GM12872 (cell line): Measurements from ENCODE around the gene IPPK.

ENCODE experiments used
- CTCF ChIP-seq: IDR thresholded peaks from 3 replicates; pipeline ENCODE4 v1.5.1; 2011; ENCODE audit warnings: low read depth, mild to moderate bottlenecking, low read length, moderate library complexity; ENCODE audit not compliant: insufficient read depth

Gene IPPK

GRCh38 chr9:92655896-92656536 lies 13.9 kb downstream of the IPPK start:
- no peak for TF ChIP-seq CTCF

DNA sequence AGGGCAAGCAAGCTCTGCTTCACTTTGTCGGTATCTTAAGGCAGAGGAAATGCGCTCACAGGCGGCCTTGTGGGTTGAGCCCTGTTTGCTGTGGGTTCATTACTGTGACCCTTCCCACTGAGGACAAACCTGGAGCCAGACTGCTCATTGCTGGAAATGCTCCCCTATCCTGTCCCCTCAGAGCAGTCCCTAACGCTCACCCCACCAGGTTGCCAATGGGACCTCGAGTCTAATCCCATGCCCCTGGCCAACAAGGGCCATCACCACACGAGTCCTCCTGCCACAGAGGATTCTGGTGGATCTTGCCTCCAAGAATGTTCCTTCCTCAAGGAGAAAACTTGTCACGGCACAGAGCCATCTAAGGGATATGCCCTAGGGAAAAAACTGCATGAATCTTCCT lies 14.6 kb downstream of the IPPK start:
- no peak for TF ChIP-seq CTCF

DNA sequence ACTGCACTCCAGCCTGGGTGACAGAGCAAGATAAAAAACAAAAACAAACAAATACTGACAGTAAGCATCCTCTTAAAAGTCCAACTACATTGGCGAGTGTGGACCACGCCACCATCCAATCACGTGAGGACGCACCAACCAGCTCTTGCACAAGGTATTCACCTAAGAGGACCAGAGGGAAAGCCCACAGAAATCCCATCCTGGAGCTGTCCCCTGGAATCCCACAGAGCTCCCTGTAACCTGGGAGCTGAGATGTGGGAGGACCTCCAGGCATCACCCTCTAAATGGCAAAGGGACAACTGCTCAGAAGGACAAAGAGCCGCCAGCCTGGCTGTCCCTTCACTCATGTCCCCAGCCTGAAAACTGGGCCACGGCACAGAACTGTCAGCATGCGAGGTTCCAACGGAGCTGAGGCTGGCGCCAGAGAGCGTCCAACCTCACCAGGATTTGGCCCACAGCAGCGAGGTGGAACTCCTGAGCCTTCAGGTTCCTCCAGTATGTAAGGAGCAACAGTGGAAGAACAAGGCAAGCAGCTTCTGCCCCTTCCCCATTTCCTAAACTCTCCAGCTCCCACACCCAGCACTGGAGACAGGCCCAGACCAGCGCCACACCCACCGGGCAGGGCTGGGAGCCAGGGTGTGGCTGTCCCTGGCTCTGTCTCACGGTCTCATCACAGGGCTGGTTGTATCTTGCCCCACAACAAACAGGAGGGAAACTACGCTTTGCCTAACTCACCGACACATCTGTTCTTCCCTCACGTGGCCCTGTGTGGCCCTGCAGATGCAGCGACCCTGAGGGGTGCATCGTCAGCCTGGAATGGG lies 15.2 kb downstream of the IPPK start:
- TF ChIP-seq CTCF, result no peak

GRCh38 chr9:92652461-92652860 lies 17.5 kb downstream of the IPPK start:
- no peak for TF ChIP-seq CTCF

GRCh38 chr9:92650839-92651621 lies 18.9 kb downstream of the IPPK start:
- TF ChIP-seq CTCF, result no peak

- TF ChIP-seq CTCF, result no peak
Observed at GRCh38 chr9:92650296-92650695, 19.6 kb downstream of the IPPK start.

GRCh38 chr9:92649007-92649406 lies 20.9 kb downstream of the IPPK start:
- no peak for TF ChIP-seq CTCF
